Activated CD4-positive, CD25-positive, alpha-beta regulatory T cell treated with anti-CD3 and anti-CD28 coated beads, Interleukin-2, amount 50 U/mL, for 16 hours (primary cell): ENCODE measurements around the gene FLT1.

Experiments
- DNase-seq: peaks from one replicate; pipeline ENCODE4 v3.0.0-alpha.2; 2020; ENCODE audit warnings: low read depth, low spot score

Gene FLT1, protein sequence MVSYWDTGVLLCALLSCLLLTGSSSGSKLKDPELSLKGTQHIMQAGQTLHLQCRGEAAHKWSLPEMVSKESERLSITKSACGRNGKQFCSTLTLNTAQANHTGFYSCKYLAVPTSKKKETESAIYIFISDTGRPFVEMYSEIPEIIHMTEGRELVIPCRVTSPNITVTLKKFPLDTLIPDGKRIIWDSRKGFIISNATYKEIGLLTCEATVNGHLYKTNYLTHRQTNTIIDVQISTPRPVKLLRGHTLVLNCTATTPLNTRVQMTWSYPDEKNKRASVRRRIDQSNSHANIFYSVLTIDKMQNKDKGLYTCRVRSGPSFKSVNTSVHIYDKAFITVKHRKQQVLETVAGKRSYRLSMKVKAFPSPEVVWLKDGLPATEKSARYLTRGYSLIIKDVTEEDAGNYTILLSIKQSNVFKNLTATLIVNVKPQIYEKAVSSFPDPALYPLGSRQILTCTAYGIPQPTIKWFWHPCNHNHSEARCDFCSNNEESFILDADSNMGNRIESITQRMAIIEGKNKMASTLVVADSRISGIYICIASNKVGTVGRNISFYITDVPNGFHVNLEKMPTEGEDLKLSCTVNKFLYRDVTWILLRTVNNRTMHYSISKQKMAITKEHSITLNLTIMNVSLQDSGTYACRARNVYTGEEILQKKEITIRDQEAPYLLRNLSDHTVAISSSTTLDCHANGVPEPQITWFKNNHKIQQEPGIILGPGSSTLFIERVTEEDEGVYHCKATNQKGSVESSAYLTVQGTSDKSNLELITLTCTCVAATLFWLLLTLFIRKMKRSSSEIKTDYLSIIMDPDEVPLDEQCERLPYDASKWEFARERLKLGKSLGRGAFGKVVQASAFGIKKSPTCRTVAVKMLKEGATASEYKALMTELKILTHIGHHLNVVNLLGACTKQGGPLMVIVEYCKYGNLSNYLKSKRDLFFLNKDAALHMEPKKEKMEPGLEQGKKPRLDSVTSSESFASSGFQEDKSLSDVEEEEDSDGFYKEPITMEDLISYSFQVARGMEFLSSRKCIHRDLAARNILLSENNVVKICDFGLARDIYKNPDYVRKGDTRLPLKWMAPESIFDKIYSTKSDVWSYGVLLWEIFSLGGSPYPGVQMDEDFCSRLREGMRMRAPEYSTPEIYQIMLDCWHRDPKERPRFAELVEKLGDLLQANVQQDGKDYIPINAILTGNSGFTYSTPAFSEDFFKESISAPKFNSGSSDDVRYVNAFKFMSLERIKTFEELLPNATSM (N-terminal part only)

DNA sequence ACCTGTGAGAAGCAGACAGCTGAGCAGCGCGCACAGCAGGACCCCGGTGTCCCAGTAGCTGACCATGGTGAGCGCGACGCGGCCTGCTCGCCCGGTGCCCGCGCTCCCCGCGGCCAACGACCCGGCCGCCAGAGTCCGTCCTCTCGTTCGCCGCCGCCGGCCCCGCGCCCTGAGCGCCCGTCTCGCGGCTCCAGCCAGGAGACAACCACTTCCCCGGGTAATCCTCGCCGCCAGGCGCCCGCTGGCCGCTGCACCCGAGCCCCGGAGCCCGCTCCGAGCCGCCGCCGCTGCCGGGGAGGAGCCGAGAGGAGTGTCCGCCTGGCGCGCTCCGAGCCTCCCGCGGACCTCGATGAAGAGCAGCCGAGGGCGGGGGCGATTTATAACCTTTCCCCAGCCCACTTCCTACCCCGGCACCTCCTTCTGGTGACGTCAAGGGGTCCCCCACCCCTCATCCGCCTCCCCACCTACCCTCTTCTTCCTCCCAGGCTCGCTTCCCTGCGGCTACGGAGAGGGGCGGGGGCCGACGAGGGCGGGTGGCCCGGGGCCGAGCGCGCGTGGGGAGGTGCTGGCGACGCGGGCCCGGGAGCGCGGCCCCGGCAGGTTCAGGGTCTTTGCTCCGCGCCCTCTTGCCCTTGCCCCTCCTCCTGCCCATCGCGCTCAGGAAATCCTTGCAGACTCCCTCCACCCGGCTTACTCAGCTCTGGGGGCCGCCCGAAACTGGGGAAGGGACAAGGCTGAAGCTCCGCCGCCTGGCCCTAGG, at the start of gene FLT1:
Gene FLT1, minus strand, starts transcription at position 351 of the 760 bp plus-strand sequence. Its CDS starts 285 bp downstream, at position 66.
- DNase-seq, result no peak

DNA sequence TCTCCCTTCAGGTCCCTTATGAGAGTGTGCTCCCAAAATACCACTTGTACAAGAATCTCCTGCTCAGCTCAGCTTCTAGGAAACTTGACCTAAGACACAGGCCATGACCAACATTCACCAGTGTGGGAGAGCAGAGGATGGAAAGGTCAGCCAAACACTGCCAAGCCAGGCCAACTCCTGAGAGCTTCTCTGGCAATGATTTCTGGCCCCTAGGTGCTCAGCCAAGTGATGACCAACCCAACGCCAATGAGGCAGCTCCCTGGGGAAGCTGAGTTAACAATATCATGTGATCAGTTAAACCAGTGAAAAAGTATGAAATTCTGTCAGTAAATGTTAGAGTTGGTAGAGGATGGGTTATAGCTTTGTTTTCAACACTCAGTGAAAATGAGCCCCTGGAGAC, 49.1 kb upstream of the FLT1 start:
- DNase-seq, result no peak

DNA sequence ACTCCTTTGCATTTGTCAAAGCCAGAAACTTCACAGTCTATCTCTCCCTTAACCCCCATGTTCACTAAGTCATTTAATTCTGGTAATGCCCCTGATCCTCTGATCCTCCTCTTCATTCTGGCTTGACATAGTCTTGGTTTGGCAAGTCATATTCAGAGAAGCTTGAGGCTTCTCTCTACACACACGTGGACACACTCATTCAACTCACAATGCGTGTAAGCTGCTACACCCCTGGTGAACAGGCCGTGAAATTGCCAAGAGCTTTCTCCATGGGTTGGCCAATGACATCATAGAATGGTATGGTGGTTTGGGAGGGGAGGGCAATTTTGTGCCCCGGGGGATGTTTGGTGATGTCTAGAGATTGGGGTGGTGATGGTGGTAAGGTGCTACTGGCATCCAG, 47.9 kb upstream of the FLT1 start:
- no peak for DNase-seq

DNA sequence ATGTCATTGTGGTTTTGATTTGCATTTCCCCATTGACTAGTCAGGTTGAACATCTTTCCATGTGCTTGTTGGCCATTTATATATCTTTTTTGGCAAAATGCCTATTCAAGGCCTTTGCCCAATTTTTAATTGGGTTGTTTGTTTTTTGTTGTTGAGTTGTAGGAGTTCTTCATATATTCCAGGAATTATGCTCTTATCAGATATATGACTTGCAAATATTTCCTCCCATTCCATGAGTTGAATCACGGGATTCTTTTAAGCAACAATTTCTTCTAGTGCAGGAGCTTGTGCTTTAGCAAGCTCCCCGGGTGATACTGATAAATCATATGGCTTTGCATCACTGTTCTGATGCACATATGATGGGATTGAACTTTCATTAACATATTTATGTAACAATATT, 47.0 kb upstream of the FLT1 start:
- no peak for DNase-seq

DNA sequence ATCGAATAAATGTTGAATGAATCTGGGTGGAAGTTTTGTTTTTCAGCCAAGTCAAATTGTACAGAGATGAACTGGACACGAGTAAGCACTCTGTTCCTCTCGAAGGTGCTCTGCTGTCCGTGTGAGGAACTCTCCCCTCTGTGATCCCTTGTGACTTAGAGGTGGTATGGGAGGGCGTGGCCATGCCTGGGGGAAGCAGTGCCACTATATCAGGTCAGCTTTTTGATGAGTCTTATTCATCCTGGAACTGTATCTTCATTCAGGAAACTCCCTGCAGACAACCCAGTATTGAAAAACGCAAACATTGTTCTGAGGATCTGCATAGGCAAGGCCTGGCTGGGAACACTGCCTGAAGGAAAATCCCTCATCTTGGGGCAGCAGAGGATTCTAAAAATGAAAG, 45.7 kb upstream of the FLT1 start:
- no peak for DNase-seq

DNA sequence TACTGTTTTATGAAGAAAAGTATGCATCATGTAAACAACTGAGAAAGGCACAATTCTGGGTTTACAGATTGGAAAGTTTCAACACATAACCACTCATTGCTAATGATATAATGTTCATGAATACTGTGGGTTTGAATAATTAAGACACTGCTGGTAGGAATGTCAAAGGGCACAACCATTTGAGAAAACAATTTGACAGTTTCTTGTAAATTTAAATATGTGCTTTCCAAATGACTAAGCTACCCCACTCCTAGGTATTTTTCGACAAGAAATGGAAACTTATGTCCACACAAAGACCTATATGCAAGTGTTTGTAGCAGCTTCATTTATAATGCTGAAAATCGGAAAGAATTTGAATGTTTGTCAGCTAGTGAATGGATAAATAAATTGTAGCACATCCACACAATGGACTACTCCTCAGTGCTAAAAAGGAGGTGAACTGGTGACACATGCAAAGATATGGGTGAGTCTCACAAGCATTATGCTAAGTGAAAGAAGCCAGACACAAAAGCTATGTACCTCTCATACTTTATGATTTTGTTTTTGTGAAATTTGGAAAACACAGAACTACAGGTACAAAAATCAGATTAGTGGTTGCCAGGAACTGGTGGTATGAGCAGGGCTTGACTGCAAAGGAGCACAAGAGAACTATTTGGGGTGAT, 44.8 kb upstream of the FLT1 start:
- DNase-seq, result no peak

DNA sequence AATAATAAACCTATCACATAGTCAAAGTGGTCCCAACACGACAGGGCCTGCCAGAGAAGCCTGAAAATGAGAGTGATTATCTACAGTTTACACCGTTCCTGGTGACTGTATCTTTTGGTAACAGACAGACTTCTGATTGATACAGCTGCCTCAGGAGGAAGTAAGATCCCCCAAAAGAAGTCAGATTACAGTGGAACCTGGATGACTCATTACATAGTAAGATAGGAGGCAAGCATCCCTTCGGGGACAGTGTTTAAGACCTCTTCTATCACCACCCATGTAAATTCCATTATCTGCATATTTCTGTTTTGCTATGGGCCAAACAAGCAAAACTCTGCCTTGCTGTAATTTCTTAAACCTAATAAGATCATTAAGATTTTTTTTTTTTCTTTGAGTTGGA, 44.0 kb upstream of the FLT1 start:
- DNase-seq, result no peak

DNA sequence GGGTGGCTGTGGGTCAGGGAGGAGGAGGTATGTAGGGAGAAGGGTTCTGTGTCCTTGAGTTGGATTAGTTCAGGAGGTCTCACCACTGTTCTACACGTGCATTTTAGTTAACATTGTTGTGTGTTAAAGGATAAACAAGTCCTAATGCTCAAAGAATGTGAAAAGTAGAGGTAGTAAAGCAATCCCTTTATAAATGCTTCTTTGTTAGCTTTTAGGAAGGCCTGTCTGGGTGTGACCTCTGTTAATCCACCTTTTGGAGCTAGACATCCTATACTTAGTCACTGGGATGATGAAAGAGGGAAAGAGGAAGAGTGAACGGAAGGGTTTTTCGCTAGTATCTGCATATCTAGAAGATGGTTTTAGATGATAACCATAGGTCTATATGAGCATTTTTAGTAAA, 42.2 kb upstream of the FLT1 start:
- DNase-seq, result no peak

DNA sequence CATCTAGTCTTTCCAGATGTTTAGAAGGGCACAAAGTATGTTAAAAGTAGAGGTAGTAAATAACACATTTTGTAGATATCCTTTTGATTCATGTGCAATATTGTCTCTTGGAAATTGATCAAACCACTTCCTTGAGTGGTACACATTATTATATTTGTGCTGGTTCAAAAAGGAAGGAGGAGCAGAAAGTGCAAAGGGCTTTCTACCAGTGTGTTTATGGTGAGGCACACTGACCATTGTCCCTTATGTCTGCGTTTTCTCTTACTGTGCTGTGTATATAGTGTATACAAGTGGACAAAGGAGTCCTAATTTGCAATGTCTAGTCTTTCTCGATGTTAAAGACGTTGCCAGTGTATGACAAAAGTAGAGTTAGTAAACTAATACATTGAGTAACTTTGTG, 41.4 kb upstream of the FLT1 start:
- no peak for DNase-seq

DNA sequence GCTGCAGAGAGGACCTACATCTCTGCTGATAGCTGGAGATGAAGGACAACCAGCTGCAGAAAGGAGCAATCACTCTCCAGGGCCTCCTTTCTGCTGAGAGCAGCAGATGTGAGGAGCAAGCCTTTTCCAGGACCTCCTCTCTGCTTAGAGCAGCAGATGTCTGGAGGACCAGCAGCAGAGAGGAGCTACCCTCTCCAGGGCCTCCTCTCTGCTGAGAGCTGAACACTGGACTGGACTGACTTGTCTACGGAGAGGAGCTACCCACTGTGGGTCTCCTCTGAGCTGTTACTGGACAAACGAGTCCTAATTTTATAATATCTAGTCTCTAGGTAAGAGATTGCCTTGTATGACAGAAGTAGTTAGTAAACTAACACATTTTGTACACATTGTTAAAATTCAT, 40.8 kb upstream of the FLT1 start:
- no peak for DNase-seq

DNA sequence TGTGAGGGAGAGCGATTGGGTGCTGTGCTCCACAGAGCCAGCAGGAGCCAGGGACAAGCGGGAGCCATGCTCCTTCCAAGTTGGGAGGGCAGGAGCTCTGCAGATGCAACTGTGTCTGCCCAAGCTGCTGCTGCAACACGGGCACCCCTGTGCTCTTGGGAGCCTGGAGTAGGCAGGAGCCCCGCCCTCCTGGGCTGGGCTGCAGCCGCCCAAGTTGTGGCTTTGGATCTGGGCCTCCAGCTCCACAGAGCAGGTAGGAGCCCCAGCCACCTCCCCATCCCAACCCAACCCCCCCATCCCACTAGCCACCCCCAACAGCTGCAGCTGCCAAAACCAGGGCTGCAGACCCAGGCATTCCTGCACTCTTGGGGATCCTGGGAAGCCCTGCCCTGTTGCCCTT, 39.9 kb upstream of the FLT1 start:
- no peak for DNase-seq

DNA sequence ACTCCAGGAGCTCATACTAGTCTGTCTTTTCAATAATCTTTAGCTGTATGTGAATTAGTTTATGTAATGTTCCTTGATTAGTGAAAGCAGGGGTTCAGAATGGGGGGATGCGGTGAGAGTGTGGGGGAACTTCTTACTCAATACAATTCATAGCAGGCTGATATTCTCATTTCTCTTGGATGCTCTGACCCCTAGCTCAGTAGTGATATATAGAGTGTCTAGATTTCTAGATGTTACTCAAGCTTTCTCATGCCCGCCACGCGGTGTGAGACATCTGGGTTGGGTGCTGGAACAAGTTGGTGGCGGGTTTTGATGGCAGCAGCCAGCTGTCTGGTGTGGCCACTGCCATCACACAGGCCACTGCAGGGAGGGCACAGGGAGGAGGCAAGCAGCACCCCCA, 39.3 kb upstream of the FLT1 start:
- no peak for DNase-seq

DNA sequence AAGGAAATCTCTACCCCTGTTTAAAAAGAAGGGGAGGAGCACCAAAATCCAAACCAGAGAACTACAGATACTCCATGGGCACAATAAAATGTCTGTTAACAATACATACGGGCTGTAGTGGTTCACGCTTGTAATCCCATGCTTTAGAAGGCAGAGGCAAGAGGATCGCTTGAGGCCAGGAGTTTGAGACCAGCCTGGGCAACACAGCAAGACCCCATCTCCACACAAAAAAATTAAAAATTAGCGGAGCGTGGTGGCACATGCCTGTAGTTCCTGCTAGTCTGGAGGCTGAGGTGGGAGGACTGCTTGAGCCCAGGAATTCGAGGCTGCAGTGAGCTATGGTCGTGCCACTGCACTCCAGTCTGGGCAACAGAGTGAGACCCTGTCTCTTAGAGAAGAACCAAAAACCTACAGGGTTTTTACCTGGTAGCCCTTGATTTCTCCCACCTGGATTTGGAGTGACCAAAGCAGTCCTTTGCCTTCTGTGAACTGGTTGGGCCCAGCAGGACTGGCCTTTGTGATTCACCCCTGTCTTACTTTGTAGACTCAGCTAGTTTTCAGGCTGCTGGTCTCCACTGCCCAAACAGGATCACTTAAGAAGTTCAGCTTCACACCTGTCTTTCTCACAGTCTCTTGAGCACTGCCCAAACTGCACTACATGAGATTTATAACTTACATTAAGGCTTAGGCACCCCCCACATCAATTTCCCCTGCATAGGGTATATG, 38.7 kb upstream of the FLT1 start:
- no peak for DNase-seq

DNA sequence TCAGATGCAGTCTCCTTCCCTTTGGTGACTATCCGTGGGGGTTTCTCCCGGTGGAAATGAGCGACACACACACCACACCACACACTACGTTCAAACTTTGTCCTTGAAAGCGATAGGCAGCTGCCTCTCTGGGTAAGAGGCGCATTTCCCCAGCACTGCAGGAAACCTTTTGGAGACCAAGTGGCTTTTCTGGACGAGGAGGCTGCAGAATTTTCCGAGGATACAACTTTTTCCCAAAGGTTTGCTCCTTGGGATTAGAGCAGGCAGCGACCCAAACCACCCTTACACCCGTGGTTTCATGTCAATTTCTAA, 38.2 kb upstream of the FLT1 start:
- DNase-seq, result no peak

DNA sequence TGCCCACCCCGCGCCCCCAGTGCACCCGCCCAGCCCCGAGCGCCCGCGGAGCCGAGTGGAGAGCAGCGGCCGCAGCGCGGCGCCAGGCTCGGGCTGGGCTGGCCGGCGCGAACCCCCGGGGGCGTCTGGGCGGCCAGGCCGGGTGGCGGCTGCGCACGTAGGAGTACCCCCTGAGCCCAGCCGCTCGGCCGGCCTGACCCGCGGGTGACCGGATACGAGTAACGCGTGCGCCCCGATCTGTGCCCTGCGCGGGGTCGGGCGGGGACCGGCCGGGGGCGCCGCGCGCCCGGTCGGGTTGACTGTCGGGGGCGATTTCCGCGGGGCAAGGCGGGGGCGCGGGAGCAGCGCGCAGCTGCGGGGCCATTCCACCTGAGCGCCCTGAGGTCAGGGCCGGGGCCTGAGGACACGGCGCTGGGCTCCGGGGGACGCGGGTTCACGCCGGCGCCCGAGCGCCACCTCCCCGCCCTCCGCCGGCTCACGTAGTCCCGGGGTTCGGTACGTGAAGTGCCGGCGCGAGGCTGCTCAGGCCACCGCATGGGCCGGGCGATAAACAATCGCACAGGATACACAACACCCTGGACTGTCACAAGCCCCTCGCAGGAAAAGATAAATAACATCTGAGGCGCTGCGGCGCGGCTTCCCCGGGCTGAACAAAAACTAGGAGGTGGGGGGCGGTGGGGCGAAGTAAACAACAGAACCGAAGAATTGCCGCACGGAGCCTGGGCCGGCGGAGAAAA, 37.6 kb upstream of the FLT1 start:
- DNase-seq, result no peak

DNA sequence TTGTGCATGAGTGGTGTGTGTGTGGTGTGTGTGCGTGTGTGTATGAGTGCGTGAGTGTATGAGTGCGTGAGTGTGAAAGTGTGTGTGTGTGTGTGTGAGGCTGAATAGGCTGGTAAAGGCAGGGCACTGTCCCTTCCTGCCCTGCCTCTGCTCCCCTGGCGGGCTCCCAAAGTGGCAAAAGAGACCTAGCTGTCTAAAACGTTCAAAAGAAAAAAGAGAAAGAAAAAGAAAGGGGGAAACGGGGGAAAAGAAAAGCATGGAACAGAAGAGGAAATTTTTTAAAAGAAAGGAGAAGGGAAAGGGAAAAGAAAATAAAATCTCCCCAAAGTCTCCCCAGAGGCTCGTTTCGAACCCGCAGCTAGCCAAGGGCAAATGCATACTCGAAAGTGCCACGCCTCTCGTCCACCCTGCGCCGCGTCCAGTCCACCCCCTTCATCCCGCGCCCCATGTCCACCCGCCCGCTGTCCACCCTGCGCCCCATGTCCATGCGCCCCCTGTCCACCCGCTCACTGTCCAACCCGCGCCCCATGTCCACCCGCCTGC, 37.0 kb upstream of the FLT1 start:
- no peak for DNase-seq

DNA sequence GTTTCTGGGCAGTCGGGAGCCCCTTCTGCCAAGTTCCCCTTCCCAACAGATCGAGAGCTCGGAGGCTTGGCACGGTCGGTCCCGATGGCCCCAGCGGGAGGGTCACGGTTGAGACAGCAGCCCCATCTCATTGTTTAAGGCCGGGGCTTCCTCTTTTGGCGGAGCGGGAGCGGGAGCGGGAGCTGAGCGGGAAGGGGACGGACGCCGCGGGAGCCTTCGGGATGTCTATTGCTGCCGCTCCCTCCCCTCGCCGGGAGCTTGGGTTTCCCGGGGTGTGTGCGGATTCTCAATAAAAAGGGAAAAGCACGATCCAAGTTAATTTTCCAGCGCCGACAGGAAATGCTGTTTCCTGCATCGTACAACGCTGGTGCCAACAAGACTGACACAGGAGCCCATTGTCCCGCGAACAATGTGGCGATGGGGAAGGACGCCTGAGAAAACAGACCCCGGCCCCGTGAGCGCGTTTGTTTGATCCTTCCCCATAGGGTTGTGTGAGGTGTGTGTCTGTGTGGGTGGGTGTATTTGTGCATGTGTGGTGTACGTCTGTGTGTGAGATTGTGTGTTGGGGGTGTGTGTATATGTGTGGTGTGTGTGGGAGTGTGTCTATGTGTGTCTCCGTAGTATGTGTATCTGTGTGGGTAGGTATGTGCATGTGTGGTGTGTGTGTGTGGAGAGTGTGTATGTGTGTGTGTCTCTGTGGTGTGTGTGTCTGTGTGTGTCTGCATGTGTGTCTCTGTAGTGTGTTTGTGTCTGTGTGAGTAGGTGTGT, 36.3 kb upstream of the FLT1 start:
- no peak for DNase-seq

DNA sequence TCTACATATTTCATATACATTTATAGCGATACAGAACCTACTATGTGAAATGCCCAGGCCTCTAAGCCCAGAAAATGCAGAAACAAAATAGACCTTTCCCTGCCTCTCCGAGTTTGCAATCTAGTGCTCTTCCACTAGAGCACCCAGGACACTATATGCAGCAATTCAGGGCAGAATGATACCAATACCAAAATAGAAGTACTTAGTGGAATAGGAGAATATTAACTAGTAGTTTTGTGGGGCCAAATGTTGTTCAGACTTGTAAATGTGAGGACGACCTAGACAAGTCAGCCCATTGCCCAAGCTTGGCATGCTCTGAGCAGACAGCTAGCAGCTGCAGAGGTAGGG, 35.8 kb upstream of the FLT1 start:
- DNase-seq, result no peak

DNA sequence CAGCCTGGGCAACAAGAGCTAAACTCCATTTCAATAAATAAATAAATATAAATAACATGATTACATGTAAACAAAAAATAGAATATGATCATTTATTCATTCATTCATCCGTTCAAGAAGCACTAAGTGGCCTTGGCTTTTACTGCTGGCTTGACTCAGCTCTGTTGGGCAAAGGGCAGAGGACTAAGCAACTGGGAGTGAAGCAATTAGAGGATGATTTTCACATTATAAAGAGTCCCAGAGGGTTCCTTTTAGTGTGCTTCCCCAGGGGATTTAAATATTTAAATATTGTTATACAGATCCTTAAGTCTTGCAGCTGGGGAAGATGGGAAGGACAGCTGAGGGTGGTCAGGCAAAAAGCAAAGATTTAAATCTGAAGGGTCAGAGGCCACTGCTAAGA, 34.9 kb upstream of the FLT1 start:
- DNase-seq, result no peak
